ENCODE measurements around the gene ABCC1.
"Not testable (repeated sequence)": the region's sequence is repeated elsewhere in the genome, so short reads cannot be mapped to it uniquely, and the experiment has no call there.

ABCC1 gene

DNA sequence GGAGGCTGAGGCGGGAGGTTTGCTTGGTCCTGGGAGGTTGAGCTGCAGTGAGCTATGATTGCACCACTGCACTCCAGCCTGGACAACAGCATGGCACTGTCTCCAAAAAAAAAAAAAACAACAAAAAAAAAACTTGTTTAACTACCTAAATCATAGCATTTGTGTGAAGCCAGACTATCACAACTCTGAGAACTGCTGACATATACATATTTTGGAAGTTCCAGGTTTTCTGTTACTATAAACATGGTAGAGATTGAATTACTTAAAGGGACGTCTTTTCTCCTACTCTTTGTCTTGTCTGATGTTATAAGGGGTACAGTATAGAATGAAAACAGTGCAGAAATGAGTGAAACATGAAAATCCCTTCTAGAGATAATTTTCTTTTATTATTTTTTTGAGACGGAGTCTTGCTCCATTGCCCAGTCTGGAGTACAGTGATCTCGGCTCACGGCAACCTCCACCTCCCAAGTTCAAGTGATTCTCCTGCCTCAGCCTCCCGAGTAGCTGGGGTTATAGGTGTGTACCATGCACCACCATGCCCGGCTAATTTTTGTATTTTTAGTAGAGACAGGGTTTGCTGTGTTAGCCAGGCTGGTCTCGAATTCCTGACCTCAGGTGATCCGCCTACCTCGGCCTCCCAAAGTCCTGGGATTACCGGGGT lies 18.4 kb downstream of the ABCC1 start:
- no peak for DNase-seq

DNA sequence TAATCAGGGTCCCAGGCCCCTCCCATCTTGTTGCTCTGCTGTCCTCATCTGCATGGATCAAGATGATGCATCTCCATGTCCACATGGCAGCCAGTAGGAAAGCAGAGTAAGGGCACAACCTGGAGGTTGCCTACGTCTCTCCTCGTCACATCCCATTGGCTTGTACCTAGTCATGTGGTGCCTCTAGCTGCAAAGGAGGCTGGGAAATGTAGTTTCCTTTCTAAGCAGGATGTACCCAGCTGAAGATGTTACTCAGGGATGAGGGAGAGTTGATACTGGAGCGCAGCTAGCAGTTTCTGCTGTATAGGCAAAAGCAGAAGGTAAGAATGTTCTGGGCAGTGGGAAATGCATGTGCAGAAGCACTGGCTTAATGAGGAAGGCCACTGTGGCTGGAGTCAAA lies 20.8 kb downstream of the ABCC1 start:
- DNase-seq, result no peak

- no peak for DNase-seq
Observed at GRCh38 chr16:15970743-15971439, 21.5 kb downstream of the ABCC1 start.

DNA sequence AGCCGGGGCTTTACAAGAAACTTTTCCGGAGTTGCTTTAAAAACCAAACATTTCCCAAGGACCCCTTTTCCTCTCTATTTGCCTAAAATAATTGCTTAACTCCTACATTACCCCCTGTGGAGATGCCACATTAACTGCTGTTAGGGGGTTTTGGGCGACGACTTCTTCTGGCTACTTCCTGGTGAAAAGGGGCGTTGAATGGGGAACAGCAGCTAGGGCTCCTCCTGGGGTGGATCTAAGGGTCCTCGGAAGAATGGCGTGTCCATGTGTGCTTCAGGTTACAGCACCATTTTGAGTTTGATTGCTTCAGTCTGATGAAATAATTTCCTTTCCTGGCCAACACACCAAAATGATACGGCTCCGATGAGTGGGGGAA lies 22.0 kb downstream of the ABCC1 start:
- no peak for DNase-seq

GRCh38 chr16:15972046-15972868 lies 22.8 kb downstream of the ABCC1 start:
- no peak for DNase-seq

- no peak for DNase-seq
Observed at GRCh38 chr16:15973421-15973820, 24.0 kb downstream of the ABCC1 start.

GRCh38 chr16:15974057-15974456 lies 24.6 kb downstream of the ABCC1 start:
- no peak for DNase-seq

GRCh38 chr16:15975172-15975571 lies 25.8 kb downstream of the ABCC1 start:
- no peak for DNase-seq

GRCh38 chr16:15976225-15976812 lies 26.9 kb downstream of the ABCC1 start:
- DNase-seq, result no peak

GRCh38 chr16:15976929-15977637 lies 27.7 kb downstream of the ABCC1 start:
- no peak for DNase-seq

DNA sequence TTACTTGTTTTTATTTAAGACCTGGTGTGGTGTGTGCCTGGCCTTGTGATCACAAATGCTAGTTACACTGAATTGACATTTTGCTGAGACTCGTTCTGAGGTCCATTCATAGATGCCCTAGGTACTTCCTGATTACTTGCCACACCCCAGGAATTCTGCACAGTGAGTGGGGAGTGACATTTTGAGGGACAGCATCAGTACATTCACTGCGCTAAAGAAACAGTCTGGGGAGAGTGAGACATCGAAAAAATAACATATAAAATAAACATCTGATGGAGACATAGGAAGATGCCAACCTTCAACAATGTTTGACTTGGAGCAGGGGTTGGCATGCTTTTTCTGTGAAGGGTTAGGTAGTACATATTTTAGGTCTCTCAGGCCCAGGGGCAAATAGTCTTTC lies 30.4 kb downstream of the ABCC1 start:
- no peak for DNase-seq

DNA sequence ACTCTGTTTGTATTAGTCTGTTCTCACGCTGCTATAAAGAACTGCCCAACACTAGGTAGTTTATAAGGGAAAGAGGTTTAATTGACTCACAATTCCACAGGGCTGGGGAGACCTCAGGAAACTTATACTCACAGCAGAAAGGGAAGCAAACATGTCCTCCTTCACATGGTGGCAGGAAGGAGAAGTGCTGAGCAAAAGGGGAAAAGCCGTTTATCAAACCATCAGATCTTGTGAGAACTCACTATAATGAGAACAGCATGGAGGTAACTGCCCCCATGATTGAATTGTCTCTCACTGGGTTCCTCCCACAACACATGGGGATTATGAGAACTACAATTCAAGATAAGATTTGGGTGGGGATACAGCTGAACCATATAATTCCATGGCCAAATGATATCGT lies 30.9 kb downstream of the ABCC1 start:
- DNase-seq, result no peak

DNA sequence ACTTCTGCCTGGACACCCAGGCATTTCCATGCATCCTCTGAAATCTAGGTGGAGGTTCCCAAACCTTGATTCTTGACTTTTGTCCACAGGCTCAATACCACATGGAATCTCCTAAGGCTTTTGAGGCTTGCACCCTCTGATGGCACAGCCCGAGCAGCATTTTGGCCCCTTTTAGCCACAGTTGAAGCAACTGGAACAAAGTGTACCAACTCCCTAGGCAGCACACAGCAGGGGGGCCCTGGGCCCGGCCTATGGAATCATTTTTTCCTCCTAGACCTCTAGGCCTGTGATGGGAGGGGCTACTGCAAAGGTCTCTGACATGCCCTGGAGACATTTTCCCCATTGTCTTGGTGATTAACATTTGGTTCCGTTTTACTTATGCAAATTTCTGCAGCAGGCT lies 32.0 kb downstream of the ABCC1 start:
- DNase-seq, result no peak

- DNase-seq, result not testable (repeated sequence)
Observed at GRCh38 chr16:15982194-15982915, 32.9 kb downstream of the ABCC1 start.

GRCh38 chr16:15983898-15984297 lies 34.5 kb downstream of the ABCC1 start:
- DNase-seq, result no peak

GRCh38 chr16:15985144-15985543 lies 35.7 kb downstream of the ABCC1 start:
- no peak for DNase-seq

DNA sequence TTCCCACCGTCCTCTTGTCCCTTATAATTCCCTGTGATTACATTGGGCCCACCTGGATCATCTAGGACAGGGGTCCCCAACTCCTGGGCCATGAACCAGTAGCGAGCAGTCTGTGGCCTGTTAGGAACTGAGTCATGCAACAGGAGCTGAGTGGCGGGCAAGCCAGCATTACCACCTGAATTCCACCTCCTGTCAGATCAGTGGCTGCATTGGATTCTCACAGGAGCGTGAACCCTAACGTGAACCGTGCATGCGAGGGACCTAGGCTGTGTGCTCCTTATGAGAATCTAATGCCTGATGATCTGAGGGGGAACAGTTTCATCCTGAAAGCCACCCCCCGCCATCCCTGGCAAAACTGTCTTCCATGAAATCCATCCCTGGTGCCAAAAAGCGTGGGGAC lies 36.8 kb downstream of the ABCC1 start:
- no peak for DNase-seq

GRCh38 chr16:15988268-15989013 lies 39.0 kb downstream of the ABCC1 start:
- no peak for DNase-seq

GRCh38 chr16:15990902-15991301 lies 41.5 kb downstream of the ABCC1 start:
- no peak for DNase-seq

DNA sequence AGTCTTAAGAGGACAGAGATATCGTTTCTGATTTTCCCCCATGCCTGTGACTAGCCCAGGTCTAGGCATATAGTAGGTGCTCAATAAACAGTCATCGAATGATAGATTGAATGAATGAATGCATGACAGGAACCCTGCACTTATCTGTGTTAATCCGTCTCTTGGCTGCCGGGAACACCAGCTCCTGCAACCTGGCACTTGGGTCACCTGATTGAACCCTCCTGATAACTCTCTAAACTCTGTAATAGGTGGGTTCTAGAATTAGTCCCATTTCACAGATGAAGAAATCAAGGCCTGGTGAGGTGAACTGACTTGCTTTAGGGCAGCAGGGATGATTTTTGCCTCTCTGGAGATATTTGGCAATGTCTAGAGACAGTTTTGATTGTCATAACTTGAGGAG lies 43.7 kb downstream of the ABCC1 start:
- DNase-seq, result no peak

DNA sequence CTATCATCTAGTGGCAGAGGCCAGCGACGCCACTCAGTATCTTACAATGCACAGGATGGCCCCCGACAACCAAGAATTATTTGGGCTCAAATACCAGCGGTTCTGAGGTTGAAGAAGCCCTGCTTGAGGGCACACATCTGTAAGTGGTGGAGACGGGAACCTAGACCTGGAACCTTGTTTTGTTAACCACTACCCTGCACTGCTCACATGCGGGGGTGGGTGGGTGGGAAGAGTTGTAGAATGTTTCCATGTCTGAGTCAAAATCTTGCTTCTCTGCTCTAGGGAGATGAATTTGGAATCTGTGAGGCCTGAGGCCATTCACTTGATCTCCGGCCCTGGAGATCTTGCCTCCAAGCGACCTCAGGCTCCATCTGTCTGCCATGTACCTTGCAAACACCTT lies 44.1 kb downstream of the ABCC1 start:
- no peak for DNase-seq
